MM.1S (cell line): ENCODE results near the gene EPHB6.

Experiments used
- DNase-seq: peaks from one replicate; pipeline ENCODE4 v3.0.0-alpha.2; 2015
- H2AFZ ChIP-seq: fragments of 300-600 bp; sonication (generic); 2 replicates; pipeline ENCODE4 v1.6.0; 2016; ENCODE audit warnings: antibody characterized with exemption, low read length
- H3F3A ChIP-seq: fragments of 300-600 bp; sonication (generic); 2 replicates; pipeline ENCODE4 v1.6.1; 2016; ENCODE audit warnings: mild to moderate bottlenecking, antibody characterized with exemption, low read length, moderate library complexity, mixed read lengths; ENCODE audit not compliant: insufficient read depth
- H3K27ac ChIP-seq: fragments of 300-600 bp; sonication (generic); 2 replicates; pipeline ENCODE4 v1.5.1; 2016; ENCODE audit warnings: mild to moderate bottlenecking, low read length
- H3K27me3 ChIP-seq: fragments of 300-600 bp; sonication (generic); replicated peaks from 2 replicates; pipeline ENCODE4 v1.6.0; 2016; ENCODE audit warnings: low read length; ENCODE audit not compliant: insufficient read depth
- H3K36me3 ChIP-seq: fragments of 300-600 bp; sonication (generic); replicated peaks from 2 replicates; pipeline ENCODE4 v1.6.1; 2016; ENCODE audit warnings: mild to moderate bottlenecking, low read length, mixed read lengths; ENCODE audit not compliant: insufficient read depth
- H3K4me1 ChIP-seq: fragments of 300-600 bp; sonication (generic); 2 replicates; pipeline ENCODE4 v1.6.1; 2016; ENCODE audit warnings: low read length, mixed read lengths
- H3K4me2 ChIP-seq: fragments of 300-600 bp; sonication (generic); 2 replicates; pipeline ENCODE4 v1.6.0; 2016; ENCODE audit warnings: low read depth, low read length
- H3K4me3 ChIP-seq: fragments of 300-600 bp; sonication (generic); 2 replicates; pipeline ENCODE4 v1.5.1; 2016; ENCODE audit warnings: low read length, mixed read lengths
- H3K79me2 ChIP-seq: fragments of 300-600 bp; sonication (generic); 2 replicates; pipeline ENCODE4 v1.6.1; 2016; ENCODE audit warnings: mixed run types, low read length, mixed read lengths
- H3K9ac ChIP-seq: fragments of 300-600 bp; sonication (generic); 2 replicates; pipeline ENCODE4 v1.6.1; 2016; ENCODE audit warnings: low read length, mixed read lengths
- H3K9me2 ChIP-seq: fragments of 300-600 bp; sonication (generic); replicated peaks from 2 replicates; pipeline ENCODE4 v1.6.1; 2016; ENCODE audit warnings: mild to moderate bottlenecking, low read length, mixed read lengths; ENCODE audit not compliant: insufficient read depth
- H3K9me3 ChIP-seq: fragments of 300-600 bp; sonication (generic); replicated peaks from 2 replicates; pipeline ENCODE4 v1.6.1; 2016; ENCODE audit warnings: mild to moderate bottlenecking, low read length, mixed read lengths; ENCODE audit not compliant: insufficient read depth
- H4K20me1 ChIP-seq: fragments of 300-600 bp; sonication (generic); 2 replicates; pipeline ENCODE4 v1.6.1; 2016; ENCODE audit warnings: mild to moderate bottlenecking, low read length, moderate library complexity, mixed read lengths; ENCODE audit not compliant: insufficient read depth
- EZH2 ChIP-seq: fragments of 300-600 bp; sonication (generic); optimal IDR thresholded peaks from 2 replicates; pipeline ENCODE3; 2017; ENCODE audit warnings: low read depth, mild to moderate bottlenecking, antibody characterized with exemption, low read length, mixed read lengths
- EZH2phosphoT487 ChIP-seq: fragments of 300-600 bp; sonication (generic); IDR thresholded peaks from 2 replicates; pipeline ENCODE4 v1.6.1; 2018; ENCODE audit warnings: antibody characterized with exemption, low read length
- TF ChIP-seq, protein P1 (sequence below): fragments of 300-600 bp; sonication (generic); IDR thresholded peaks from 2 replicates; pipeline ENCODE4 v1.5.1; 2016; ENCODE audit warnings: antibody characterized with exemption, low read length, mixed read lengths

Gene EPHB6

DNA sequence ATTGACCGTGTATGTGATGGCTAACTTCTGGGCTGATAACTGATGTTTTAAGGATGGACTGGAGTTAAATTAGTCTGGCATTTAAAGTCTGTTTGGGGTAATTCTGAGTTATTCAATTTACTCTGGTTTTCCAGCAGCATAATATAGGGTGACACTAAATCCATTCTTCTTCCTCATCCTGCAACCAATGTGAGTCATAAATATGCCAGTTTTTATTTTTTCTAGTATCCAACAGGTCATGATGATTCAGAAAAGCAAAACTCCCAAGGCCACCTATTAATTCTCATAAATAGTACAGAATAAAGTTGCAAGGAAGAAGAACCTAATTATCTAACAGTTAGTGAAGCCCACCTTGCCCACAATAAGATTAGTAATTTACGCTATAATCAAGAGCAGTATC lies 7.5 kb upstream of the EPHB6 start:
- no peak for TF ChIP-seq EZH2phosphoT487
- TF ChIP-seq, protein P1, sequence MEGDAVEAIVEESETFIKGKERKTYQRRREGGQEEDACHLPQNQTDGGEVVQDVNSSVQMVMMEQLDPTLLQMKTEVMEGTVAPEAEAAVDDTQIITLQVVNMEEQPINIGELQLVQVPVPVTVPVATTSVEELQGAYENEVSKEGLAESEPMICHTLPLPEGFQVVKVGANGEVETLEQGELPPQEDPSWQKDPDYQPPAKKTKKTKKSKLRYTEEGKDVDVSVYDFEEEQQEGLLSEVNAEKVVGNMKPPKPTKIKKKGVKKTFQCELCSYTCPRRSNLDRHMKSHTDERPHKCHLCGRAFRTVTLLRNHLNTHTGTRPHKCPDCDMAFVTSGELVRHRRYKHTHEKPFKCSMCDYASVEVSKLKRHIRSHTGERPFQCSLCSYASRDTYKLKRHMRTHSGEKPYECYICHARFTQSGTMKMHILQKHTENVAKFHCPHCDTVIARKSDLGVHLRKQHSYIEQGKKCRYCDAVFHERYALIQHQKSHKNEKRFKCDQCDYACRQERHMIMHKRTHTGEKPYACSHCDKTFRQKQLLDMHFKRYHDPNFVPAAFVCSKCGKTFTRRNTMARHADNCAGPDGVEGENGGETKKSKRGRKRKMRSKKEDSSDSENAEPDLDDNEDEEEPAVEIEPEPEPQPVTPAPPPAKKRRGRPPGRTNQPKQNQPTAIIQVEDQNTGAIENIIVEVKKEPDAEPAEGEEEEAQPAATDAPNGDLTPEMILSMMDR, result no peak
- no peak for TF ChIP-seq EZH2
- Histone ChIP-seq H3K9me2 (no peaks in the 10 kb centered on the region), H3K9ac (no peak overlapping the region), H2AFZ (no peak overlapping the region), H3F3A (no peaks in the 10 kb centered on the region), H3K79me2 (no peaks in the 10 kb centered on the region), H4K20me1 (no peaks in the 10 kb centered on the region), H3K4me2 (no peak overlapping the region), H3K4me1 (no peaks in the 10 kb centered on the region), H3K27ac (no peak overlapping the region), H3K36me3 (no peaks in the 10 kb centered on the region), H3K4me3 (no peak overlapping the region), H3K27me3 (no peaks in the 10 kb centered on the region), H3K9me3 (no peaks in the 10 kb centered on the region)
- DNase-seq, result no peak

DNA sequence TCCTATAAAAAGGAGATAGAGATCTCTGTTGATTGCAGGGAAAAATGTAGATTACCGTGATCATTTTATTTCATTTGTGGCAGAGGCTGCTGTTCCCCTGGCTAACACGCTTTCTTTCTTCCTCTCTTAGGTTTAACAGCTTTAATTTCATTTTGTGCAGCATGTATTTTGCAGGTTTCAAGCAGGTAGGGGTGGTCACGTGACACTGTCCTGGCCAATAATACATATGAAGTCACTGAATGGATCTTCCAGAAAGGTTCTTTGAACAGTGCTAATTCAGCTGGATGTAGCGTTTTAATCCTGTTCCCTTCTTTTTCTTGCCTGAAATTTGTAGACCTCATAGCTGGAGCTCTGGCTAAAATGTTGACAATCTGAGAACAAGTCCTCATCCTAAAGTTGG lies 3.6 kb upstream of the EPHB6 start:
- Histone ChIP-seq H3F3A (no peaks in the 10 kb centered on the region), H4K20me1 (no peaks in the 10 kb centered on the region), H3K9me2 (no peaks in the 10 kb centered on the region), H3K4me3 (no peak overlapping the region), H2AFZ (no peak overlapping the region), H3K36me3 (no peaks in the 10 kb centered on the region), H3K4me2 (no peak overlapping the region), H3K27ac (no peak overlapping the region), H3K27me3 (peaks cover 11% of the 10 kb centered on the region), H3K9me3 (no peaks in the 10 kb centered on the region), H3K9ac (no peak overlapping the region), H3K79me2 (no peaks in the 10 kb centered on the region), H3K4me1 (no peaks in the 10 kb centered on the region)
- TF ChIP-seq, protein P1, result no peak
- TF ChIP-seq EZH2phosphoT487 (no peak), EZH2 (no peak)
- DNase-seq, result no peak

DNA sequence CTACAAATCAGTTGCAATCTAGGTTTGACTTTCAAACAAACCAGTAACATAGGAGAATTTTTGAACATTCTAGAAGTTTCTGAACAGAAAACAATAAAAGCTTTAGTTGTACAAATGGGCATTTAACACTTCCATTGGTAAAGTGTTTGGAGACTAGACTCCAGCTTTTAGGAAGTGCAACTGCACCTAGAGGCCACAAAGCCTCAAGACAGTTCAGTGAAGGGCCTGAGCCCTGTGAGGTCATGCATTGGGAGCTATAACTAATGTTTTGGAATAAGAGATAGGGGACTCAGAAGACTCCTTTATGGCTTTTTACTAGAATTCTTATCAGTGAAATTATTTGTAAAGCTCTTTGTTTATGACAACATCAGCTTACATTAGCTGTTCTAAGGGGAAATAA lies 3.0 kb upstream of the EPHB6 start:
- Histone ChIP-seq H3K27ac (no peak overlapping the region), H3K4me2 (no peak overlapping the region), H3K9ac (no peak overlapping the region), H2AFZ (no peak overlapping the region), H3K4me3 (no peak overlapping the region), H3K36me3 (no peaks in the 10 kb centered on the region), H3K79me2 (no peaks in the 10 kb centered on the region), H3K9me2 (no peaks in the 10 kb centered on the region), H4K20me1 (no peaks in the 10 kb centered on the region), H3K9me3 (no peaks in the 10 kb centered on the region), H3K4me1 (no peaks in the 10 kb centered on the region), H3K27me3 (peaks cover 11% of the 10 kb centered on the region), H3F3A (no peaks in the 10 kb centered on the region)
- TF ChIP-seq EZH2 (no peak), EZH2phosphoT487 (no peak)
- TF ChIP-seq, protein P1, result no peak
- no peak for DNase-seq
